ENCODE measurements around the gene PAPOLG. TPM values are rescaled to one million over a fixed set of nuclear protein-coding genes. Genes with fewer than 3 reads are reported as not detected.
"Not testable (repeated sequence)": the region's sequence is repeated elsewhere in the genome, so short reads cannot be mapped to it uniquely, and the experiment has no call there.

Gene PAPOLG
- total RNA-seq, 2 donors from 2014 or later: 8.5 to 12.0 TPM

DNA sequence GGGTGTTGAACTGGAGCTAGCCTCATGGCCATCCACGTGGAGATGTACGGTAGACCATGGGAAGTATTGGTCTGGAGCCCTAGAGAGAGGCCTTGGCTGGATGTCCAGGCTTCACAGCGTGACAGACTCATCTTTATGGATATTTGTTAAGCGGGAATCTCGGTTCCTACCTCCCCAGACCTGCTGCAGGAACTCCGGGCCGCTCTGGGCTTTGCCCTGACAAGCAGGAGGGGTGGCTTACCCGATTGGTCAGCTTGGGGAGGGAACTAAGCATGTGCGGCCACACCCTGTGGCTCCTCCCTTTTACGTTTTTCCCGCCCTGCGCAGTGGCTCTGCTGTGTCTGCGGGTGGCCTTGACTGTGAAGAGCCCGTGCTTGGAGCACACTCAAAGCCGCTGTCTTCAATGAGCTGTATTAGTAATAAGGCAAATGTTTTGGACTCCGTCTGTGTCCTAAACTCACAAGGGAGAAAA, 52.3 kb downstream of the PAPOLG start:
- Histone ChIP-seq H3K36me3 (no peaks in the 10 kb centered on the region), H3K9me3 (no peaks in the 10 kb centered on the region), H3K27me3 (no peaks in the 10 kb centered on the region), H3K9ac (ENCODE audit: low read depth in 2 of 2, low read length in 2 of 2) (no peak overlapping the region), H3K27ac (no peak overlapping the region), H3K4me1 (no peaks in the 10 kb centered on the region), H3K4me3 (no peak overlapping the region)
- no peak for DNase-seq
- TF ChIP-seq, protein P1, sequence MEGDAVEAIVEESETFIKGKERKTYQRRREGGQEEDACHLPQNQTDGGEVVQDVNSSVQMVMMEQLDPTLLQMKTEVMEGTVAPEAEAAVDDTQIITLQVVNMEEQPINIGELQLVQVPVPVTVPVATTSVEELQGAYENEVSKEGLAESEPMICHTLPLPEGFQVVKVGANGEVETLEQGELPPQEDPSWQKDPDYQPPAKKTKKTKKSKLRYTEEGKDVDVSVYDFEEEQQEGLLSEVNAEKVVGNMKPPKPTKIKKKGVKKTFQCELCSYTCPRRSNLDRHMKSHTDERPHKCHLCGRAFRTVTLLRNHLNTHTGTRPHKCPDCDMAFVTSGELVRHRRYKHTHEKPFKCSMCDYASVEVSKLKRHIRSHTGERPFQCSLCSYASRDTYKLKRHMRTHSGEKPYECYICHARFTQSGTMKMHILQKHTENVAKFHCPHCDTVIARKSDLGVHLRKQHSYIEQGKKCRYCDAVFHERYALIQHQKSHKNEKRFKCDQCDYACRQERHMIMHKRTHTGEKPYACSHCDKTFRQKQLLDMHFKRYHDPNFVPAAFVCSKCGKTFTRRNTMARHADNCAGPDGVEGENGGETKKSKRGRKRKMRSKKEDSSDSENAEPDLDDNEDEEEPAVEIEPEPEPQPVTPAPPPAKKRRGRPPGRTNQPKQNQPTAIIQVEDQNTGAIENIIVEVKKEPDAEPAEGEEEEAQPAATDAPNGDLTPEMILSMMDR (IDR thresholded peaks at IDR 0.05): no peak
- intact Hi-C loops (cut with DNase I): loop anchor here (5.0 kb wide), 1 partner anchor 189 kb away; no protein-coding TSS in a partner anchor

DNA sequence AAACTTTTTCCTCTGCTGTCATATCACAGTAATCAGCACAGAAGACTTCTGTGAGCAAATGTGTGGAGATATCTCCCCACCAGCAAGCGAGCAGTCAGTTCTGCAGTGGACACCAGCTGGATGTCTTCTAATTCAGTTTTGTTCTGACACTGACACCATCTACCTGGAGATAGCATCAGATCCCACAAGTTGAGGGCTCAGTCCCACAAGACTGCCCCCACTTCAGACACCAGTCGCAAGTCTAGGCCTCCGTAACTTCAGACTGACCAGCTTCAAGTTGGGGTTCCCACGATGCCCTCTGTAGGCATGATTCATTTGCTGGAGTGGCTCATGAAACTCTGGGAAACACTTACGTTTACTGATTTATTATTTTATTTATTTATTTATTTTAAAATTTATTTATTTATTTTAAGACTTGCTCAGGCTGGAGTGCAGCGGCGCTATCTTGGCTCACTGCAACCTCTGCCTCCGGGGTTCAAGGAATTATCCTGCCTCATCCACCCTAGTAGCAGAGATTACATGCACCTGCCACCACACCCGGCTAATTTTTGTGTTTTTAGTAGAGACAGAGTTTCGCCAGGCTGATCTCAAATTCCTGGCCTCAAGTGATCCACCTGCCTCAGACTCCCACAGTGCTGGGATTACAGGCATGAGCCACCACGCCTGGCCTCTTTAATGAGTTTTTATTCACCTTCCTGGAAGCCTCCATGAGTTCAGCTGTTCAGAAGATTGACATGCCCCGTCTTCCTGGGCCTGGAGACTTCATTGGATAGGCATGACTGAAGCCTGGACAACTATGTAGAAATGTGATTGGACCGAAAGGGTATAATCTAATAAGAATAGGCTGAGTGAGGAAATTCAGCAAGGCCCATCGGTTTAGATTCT, 55.7 kb downstream of the PAPOLG start:
- Histone ChIP-seq H3K9ac (ENCODE audit: low read depth in 2 of 2, low read length in 2 of 2) (no peak overlapping the region), H3K4me1 (no peaks in the 10 kb centered on the region), H3K27ac (no peak overlapping the region), H3K27me3 (no peaks in the 10 kb centered on the region), H3K36me3 (no peaks in the 10 kb centered on the region), H3K9me3 (no peaks in the 10 kb centered on the region), H3K4me3 (no peak overlapping the region)
- no peak for DNase-seq
- intact Hi-C loops (cut with DNase I): no loop called here
- TF ChIP-seq, protein P1 (IDR thresholded peaks at IDR 0.05): no peak

DNA sequence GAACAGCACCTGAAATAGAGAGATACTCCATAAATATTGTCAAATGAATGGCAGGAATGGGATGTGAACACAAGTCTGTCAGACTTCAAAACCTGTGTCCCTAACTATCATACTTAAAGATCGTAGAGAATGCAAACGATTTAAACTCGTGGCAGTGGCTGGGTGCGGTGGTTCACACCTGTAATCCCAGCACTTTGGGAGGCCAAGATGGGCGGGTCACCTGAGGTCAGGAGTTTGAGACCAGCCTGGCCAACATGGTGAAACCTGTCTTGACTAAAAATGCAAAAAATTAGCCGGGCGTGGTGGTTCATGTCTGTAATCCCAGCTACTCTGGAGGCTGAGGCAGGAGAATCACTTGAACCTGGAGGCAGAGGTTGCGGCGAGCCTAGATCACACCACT, 61.1 kb downstream of the PAPOLG start:
- H3K27ac ChIP-seq; H3K27me3 ChIP-seq; H3K9me3 ChIP-seq; H3K9ac ChIP-seq (ENCODE audit: low read depth in 2 of 2, low read length in 2 of 2); DNase-seq; H3K4me3 ChIP-seq; intact Hi-C loops (cut with DNase I); H3K36me3 ChIP-seq; H3K4me1 ChIP-seq: not testable (repeated sequence)

DNA sequence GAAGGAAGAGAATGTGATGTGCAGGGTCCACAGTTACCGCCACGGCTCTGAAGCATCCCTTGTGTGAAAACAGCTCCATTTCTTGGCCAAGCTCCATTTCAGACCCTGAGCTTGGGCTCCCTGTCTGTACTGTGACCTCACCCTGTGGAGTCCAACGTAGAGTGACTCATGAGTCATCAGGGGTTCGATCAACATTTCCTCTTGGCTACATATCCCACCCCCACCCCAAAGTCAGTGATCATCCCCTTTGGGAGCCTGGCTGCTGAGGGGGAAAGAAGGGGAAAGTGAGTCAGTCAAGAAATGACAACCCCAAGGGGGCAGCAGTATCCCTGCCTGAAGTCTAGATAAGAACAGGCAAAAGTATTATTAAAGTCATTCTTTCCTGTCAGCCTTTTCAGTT, 62.2 kb downstream of the PAPOLG start:
- no peak for DNase-seq
- TF ChIP-seq, protein P1 (IDR thresholded peaks at IDR 0.05): no peak
- no peak overlapping the region for H3K27ac ChIP-seq
- intact Hi-C loops (cut with DNase I): no loop called here
- no peaks in the 10 kb centered on the region for H3K36me3 ChIP-seq
- no peak overlapping the region for H3K9ac ChIP-seq (ENCODE audit: low read depth in 2 of 2, low read length in 2 of 2)
- H3K4me3 ChIP-seq: no peak overlapping the region
- no peaks in the 10 kb centered on the region for H3K4me1 ChIP-seq
- no peaks in the 10 kb centered on the region for H3K9me3 ChIP-seq
- H3K27me3 ChIP-seq: no peaks in the 10 kb centered on the region

DNA sequence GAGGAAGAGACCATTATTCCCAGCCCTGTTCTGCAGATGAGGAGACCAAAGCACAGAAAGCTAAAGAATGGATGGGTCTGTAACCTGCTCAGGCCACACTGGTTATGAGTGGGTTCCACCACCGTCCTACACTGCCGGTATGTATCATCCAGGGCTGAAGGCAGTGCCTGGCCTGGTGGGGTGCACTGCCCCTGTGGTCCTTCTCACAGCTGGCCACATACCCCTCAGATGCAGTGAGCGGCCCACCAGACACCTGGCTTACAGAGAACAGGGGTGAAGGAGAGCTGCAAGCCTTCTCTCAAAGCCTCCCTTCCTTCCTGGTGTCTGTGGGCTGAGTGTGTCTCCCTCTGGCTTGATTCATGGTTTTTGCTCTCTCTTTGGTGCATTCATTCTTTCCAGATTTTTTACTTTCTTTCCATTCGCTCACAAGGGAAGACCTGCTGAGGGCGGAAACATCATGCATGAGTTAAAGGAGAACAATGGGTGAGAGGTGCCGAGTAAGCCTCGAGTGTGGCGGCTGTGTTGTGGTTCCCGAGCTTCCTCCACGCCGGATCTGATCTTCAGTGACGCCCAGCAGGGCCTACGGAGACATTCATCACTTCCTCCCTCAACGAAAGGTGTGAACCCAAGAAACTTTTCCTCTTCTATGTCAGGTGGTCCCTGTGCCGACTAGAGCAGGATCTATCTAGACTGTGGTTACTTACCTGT, 63.2 kb downstream of the PAPOLG start:
- Histone ChIP-seq H3K4me1 (no peaks in the 10 kb centered on the region), H3K4me3 (no peak overlapping the region), H3K9me3 (no peaks in the 10 kb centered on the region), H3K27ac (no peak overlapping the region), H3K36me3 (no peaks in the 10 kb centered on the region), H3K27me3 (no peaks in the 10 kb centered on the region), H3K9ac (ENCODE audit: low read depth in 2 of 2, low read length in 2 of 2) (no peak overlapping the region)
- intact Hi-C loops (cut with DNase I): no loop called here
- no peak for DNase-seq
- TF ChIP-seq, protein P1 (IDR thresholded peaks at IDR 0.05): no peak
